ENCODE data around the gene STRADA.
A peak's percentile ranks its signal among the peaks of the same experiment; 100 is the strongest.

Gene STRADA

GRCh38 chr17:63694229-63694949 is 47.2 kb downstream of the STRADA start:
- DNase-seq (ENCODE audit: low spot score): no peak
- Mint-ChIP-seq H3K27ac (peak overlapping the region; percentile 72), H3K9me3 (no peaks in the 10 kb centered on the region), H3K36me3 (ENCODE audit: low read depth) (peaks cover 53% of the 10 kb centered on the region), H3K4me3 (no peak overlapping the region), H3K4me1 (ENCODE audit: low read depth) (peaks cover 22% of the 10 kb centered on the region), H3K27me3 (ENCODE audit: low read depth) (no peaks in the 10 kb centered on the region)

DNA sequence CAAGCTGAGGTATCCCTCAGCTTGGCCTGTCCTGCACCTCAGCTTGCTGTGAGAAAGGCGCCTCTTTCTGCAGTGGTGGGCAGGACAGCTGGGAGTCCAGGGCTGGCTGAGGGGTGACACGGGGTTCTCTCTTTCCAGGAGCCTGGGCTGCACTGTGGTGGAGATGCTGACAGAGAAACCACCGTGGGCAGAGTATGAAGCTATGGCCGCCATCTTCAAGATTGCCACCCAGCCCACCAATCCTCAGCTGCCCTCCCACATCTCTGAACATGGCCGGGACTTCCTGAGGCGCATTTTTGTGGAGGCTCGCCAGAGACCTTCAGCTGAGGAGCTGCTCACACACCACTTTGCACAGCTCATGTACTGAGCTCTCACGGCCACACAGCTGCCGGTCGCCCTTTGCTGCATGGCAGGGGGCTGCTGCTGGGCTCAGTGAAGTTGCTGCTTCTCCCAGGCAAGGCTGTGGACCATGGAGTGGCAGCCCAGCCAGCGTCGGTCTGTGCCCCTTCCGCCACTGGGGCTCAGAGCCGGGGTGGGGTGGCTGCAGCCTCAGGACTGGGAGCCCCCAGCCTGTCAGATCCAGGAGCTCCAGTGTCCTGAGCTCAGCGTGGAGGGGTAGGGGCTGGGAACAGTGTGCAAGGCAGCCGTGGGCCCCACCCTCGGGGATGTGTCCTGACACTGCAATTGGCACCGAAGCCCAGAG is 48.0 kb downstream of the STRADA start:
- H3K4me3 Mint-ChIP-seq: no peak overlapping the region
- H3K36me3 Mint-ChIP-seq (ENCODE audit: low read depth): peaks cover 52% of the 10 kb centered on the region
- H3K4me1 Mint-ChIP-seq (ENCODE audit: low read depth): peaks cover 22% of the 10 kb centered on the region

GRCh38 chr17:63692195-63692816 is 49.3 kb downstream of the STRADA start:
- Mint-ChIP-seq H3K9me3 (no peaks in the 10 kb centered on the region), H3K4me3 (no peak overlapping the region), H3K27me3 (ENCODE audit: low read depth) (no peaks in the 10 kb centered on the region), H3K27ac (no peak overlapping the region), H3K36me3 (ENCODE audit: low read depth) (peaks cover 44% of the 10 kb centered on the region), H3K4me1 (ENCODE audit: low read depth) (peaks cover 22% of the 10 kb centered on the region)
- DNase-seq (ENCODE audit: low spot score): no peak

More for the DNA sequence above, 48.0 kb downstream of the STRADA start:
- H3K9me3 Mint-ChIP-seq: no peaks in the 10 kb centered on the region
- H3K27ac Mint-ChIP-seq: peak overlapping the region; percentile 68
- H3K27me3 Mint-ChIP-seq (ENCODE audit: low read depth): no peaks in the 10 kb centered on the region
- no peak for DNase-seq (ENCODE audit: low spot score)

DNA sequence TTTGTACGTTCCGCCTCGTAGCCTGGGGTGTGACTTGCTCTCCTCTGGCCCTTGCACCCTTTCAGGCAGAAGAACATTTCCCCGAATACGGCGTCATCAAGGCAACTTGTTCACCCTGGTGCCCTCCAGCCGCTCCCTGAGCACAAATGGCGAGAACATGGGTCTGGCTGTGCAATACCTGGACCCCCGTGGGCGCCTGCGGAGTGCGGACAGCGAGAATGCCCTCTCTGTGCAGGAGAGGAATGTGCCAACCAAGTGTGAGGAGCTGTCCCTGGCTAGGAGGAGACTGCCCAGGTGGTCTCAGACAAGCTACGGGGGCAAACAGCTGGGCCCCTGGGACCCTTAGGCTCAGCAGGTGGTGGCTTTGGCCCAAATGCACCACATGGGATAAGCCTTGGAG is 52.1 kb downstream of the STRADA start:
- Mint-ChIP-seq H3K36me3 (ENCODE audit: low read depth) (peaks cover 29% of the 10 kb centered on the region), H3K9me3 (no peaks in the 10 kb centered on the region), H3K27ac (no peak overlapping the region)

DNA sequence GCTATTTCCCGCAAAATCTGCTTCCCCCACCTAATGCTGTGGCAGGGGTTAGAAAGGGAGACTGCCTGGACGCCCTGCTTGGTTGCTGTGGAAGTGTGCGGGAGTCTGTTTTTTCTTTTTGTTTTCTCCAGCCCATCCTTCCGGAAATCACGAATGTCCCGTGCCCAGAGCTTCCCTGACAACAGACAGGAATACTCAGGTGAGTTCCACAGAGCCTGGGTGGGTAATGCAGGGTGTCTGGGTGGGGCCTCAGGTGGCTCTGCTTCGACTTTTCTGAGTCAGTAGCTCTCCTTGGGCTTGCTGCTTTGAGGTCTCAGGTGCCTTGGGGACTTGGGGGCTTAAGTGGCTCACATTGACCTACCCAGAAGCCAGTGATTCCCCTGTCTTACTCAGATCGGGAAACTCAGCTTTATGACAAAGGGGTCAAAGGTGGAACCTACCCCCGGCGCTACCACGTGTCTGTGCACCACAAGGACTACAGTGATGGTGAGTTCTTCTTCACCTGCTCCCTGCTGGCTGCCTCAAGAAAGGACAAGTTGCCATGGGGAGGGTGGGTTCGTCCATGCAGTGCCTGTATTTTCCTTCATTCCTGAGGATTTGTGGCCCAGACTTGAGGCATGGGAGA is 53.1 kb downstream of the STRADA start:
- Mint-ChIP-seq H3K27ac (no peak overlapping the region), H3K36me3 (ENCODE audit: low read depth) (peaks cover 34% of the 10 kb centered on the region)

More for the DNA sequence above, 52.1 kb downstream of the STRADA start:
- Mint-ChIP-seq H3K4me3 (no peak overlapping the region), H3K27me3 (ENCODE audit: low read depth) (no peaks in the 10 kb centered on the region), H3K4me1 (ENCODE audit: low read depth) (peaks cover 1% of the 10 kb centered on the region)
- no peak for DNase-seq (ENCODE audit: low spot score)

GRCh38 chr17:63686138-63686685 is 55.4 kb downstream of the STRADA start:
- DNase-seq (ENCODE audit: low spot score): no peak
- Mint-ChIP-seq H3K4me1 (ENCODE audit: low read depth) (peaks cover 1% of the 10 kb centered on the region), H3K27me3 (ENCODE audit: low read depth) (no peaks in the 10 kb centered on the region), H3K9me3 (no peaks in the 10 kb centered on the region), H3K27ac (no peak overlapping the region), H3K4me3 (no peak overlapping the region), H3K36me3 (ENCODE audit: low read depth) (peaks cover 28% of the 10 kb centered on the region)

More for the DNA sequence above, 53.1 kb downstream of the STRADA start:
- Mint-ChIP-seq H3K4me1 (ENCODE audit: low read depth) (peaks cover 1% of the 10 kb centered on the region), H3K27me3 (ENCODE audit: low read depth) (no peaks in the 10 kb centered on the region), H3K4me3 (no peak overlapping the region), H3K9me3 (no peaks in the 10 kb centered on the region)
- DNase-seq (ENCODE audit: low spot score): no peak

DNA sequence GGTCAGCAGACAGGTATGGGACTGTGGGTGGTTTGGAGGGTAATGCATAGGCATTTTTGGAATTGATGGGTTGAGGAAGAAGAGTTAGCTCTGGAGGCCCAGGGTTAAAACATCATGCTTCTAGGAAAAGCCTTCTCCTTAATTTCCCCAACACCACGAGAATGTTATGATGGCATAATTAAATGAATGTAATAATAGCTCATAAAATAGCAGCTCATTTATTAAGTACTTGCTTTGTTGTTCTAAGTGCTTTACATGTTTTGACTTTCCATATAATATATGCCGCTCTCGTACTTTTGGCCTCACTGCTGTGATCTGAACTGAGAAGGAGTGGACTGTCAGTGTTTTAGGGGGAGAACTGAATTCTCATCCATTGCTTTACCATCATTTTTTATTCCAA is 56.0 kb downstream of the STRADA start:
- Mint-ChIP-seq H3K27ac (no peak overlapping the region), H3K4me3 (no peak overlapping the region), H3K27me3 (ENCODE audit: low read depth) (no peaks in the 10 kb centered on the region), H3K4me1 (ENCODE audit: low read depth) (peaks cover 1% of the 10 kb centered on the region), H3K9me3 (no peaks in the 10 kb centered on the region), H3K36me3 (ENCODE audit: low read depth) (peaks cover 22% of the 10 kb centered on the region)
- DNase-seq (ENCODE audit: low spot score): no peak

GRCh38 chr17:63685041-63685440 is 56.6 kb downstream of the STRADA start:
- Mint-ChIP-seq H3K4me3 (no peak overlapping the region), H3K9me3 (no peaks in the 10 kb centered on the region), H3K36me3 (ENCODE audit: low read depth) (peaks cover 20% of the 10 kb centered on the region), H3K27ac (no peak overlapping the region), H3K27me3 (ENCODE audit: low read depth) (no peaks in the 10 kb centered on the region), H3K4me1 (ENCODE audit: low read depth) (peaks cover 1% of the 10 kb centered on the region)
- no peak for DNase-seq (ENCODE audit: low spot score)

DNA sequence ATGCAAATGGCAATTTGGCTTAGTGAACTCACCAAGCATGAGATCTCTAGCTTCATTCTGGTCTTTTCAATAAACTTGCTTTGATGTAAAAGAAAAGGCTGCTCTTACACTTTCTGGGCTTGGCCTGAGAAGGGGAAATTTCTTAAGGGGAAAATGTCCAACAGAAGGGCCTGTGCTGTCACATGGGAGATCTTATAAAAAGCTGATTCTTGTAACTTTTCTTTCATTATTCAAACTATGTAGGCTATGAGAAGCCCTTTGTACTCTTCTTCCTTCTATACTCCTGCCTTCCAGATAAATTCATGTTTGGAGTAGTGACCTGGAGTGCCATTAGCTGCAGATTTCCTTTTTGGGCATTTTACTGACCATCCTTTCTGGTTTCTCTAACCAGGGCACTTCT is 58.6 kb downstream of the STRADA start:
- Mint-ChIP-seq H3K4me3 (no peak overlapping the region), H3K27ac (no peak overlapping the region), H3K27me3 (ENCODE audit: low read depth) (no peaks in the 10 kb centered on the region), H3K4me1 (ENCODE audit: low read depth) (peaks cover 1% of the 10 kb centered on the region), H3K36me3 (ENCODE audit: low read depth) (peaks cover 16% of the 10 kb centered on the region), H3K9me3 (no peaks in the 10 kb centered on the region)
- no peak for DNase-seq (ENCODE audit: low spot score)

DNA sequence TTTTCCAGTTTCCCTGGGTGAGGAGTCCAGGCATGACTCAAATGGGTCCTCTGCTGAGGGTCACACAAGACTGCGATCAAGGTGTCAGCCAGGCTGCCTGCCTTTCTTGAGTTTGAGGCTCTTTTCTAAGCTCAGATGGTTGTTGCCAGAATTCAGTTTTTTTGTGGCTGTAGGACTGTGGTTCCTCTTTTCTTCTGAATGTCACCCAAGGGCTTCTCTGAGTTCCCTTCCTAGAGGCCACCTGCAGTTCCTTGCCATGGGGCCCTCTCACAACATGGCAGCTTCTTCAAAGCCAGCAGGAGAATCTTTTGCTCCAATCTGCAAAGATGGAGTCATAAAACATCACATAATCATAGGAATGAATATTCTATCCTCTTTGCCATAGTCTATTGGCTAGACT is 59.2 kb downstream of the STRADA start:
- H3K27me3 Mint-ChIP-seq (ENCODE audit: low read depth): no peaks in the 10 kb centered on the region
- no peak overlapping the region for H3K4me3 Mint-ChIP-seq
- no peak overlapping the region for H3K27ac Mint-ChIP-seq
- H3K36me3 Mint-ChIP-seq (ENCODE audit: low read depth): peaks cover 13% of the 10 kb centered on the region
- H3K9me3 Mint-ChIP-seq: no peaks in the 10 kb centered on the region
- peaks cover 1% of the 10 kb centered on the region for H3K4me1 Mint-ChIP-seq (ENCODE audit: low read depth)
- no peak for DNase-seq (ENCODE audit: low spot score)

DNA sequence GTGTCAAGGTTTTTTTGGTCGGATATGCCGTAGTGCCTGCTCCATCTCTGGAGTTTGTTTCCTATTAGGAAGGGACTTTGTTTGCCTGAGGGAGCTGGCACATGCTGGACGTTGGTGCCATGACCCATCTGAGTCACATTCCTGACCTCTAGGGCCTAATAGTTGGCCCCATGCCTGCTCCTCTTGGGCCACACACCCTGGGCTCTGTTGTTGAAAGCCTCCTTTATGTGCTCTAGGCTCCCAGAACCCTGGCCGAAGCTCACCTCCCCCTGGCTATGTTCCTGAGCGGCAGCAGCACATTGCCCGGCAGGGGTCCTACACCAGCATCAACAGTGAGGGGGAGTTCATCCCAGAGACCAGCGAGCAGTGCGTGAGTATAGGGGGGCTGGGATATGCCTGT is 60.1 kb downstream of the STRADA start:
- peaks cover 13% of the 10 kb centered on the region for H3K36me3 Mint-ChIP-seq (ENCODE audit: low read depth)
- H3K27ac Mint-ChIP-seq: no peak overlapping the region
- no peak overlapping the region for H3K4me3 Mint-ChIP-seq
- H3K9me3 Mint-ChIP-seq: no peaks in the 10 kb centered on the region
- no peak for DNase-seq (ENCODE audit: low spot score)
- H3K4me1 Mint-ChIP-seq (ENCODE audit: low read depth): peaks cover 1% of the 10 kb centered on the region
- H3K27me3 Mint-ChIP-seq (ENCODE audit: low read depth): no peaks in the 10 kb centered on the region

- Mint-ChIP-seq H3K27me3 (ENCODE audit: low read depth) (no peaks in the 10 kb centered on the region), H3K9me3 (no peaks in the 10 kb centered on the region), H3K4me1 (ENCODE audit: low read depth) (peaks cover under 1% of the 10 kb centered on the region), H3K27ac (no peak overlapping the region), H3K4me3 (no peak overlapping the region), H3K36me3 (ENCODE audit: low read depth) (peaks cover 8% of the 10 kb centered on the region)
- no peak for DNase-seq (ENCODE audit: low spot score)
Observed at GRCh38 chr17:63680700-63681099, 60.9 kb downstream of the STRADA start.

GRCh38 chr17:63679214-63679613 is 62.4 kb downstream of the STRADA start:
- H3K9me3 Mint-ChIP-seq: no peaks in the 10 kb centered on the region
- no peak overlapping the region for H3K4me3 Mint-ChIP-seq
- H3K4me1 Mint-ChIP-seq (ENCODE audit: low read depth): no peaks in the 10 kb centered on the region
- peaks cover 6% of the 10 kb centered on the region for H3K36me3 Mint-ChIP-seq (ENCODE audit: low read depth)
- no peak overlapping the region for H3K27ac Mint-ChIP-seq
- DNase-seq (ENCODE audit: low spot score): no peak
- H3K27me3 Mint-ChIP-seq (ENCODE audit: low read depth): no peaks in the 10 kb centered on the region

- H3K27me3 Mint-ChIP-seq (ENCODE audit: low read depth): no peaks in the 10 kb centered on the region
- H3K36me3 Mint-ChIP-seq (ENCODE audit: low read depth): peaks cover 4% of the 10 kb centered on the region
- no peak overlapping the region for H3K4me3 Mint-ChIP-seq
- H3K4me1 Mint-ChIP-seq (ENCODE audit: low read depth): no peaks in the 10 kb centered on the region
- no peak overlapping the region for H3K27ac Mint-ChIP-seq
- H3K9me3 Mint-ChIP-seq: no peaks in the 10 kb centered on the region
- no peak for DNase-seq (ENCODE audit: low spot score)
Observed at GRCh38 chr17:63676584-63676983, 65.0 kb downstream of the STRADA start.
